H9 (cell line): Measurements from ENCODE around the gene TRNP1. TPM values are rescaled to one million over a fixed set of nuclear protein-coding genes. Genes with fewer than 3 reads are reported as not detected.

Source experiments
- DNase-seq: peaks from one replicate; pipeline ENCODE4 v3.0.0-alpha.2; 2017
- H2AFZ ChIP-seq: one replicate; pipeline ENCODE4 v1.6.1; 2013; ENCODE audit warnings: mild to moderate bottlenecking, low read length, control low read depth, moderate library complexity
- H2AK5ac ChIP-seq: 2 replicates; pipeline ENCODE4 v1.6.1; 2013; ENCODE audit warnings: low read length, control low read depth, mixed read lengths; ENCODE audit not compliant: insufficient read length
- H2BK120ac ChIP-seq: one replicate; pipeline ENCODE4 v1.6.1; 2013; ENCODE audit warnings: low read depth, mild to moderate bottlenecking, low read length, control low read depth, inconsistent platforms; ENCODE audit not compliant: poor library complexity, severe bottlenecking
- H2BK12ac ChIP-seq: 2 replicates; pipeline ENCODE4 v1.6.1; 2013; ENCODE audit warnings: low read length, control low read depth, mixed read lengths, low read depth; ENCODE audit not compliant: insufficient read length
- H2BK15ac ChIP-seq: 2 replicates; pipeline ENCODE4 v1.6.1; 2013; ENCODE audit warnings: low read depth, low read length, control low read depth
- H2BK20ac ChIP-seq: one replicate; pipeline ENCODE4 v1.6.1; 2013; ENCODE audit warnings: low read depth, mild to moderate bottlenecking, low read length, control low read depth, inconsistent platforms; ENCODE audit not compliant: poor library complexity, severe bottlenecking
- H2BK5ac ChIP-seq: 2 replicates; pipeline ENCODE4 v1.6.1; 2013; ENCODE audit warnings: low read length, control low read depth, mixed read lengths; ENCODE audit not compliant: insufficient read length
- H3K14ac ChIP-seq: 2 replicates; pipeline ENCODE4 v1.6.1; 2013; ENCODE audit warnings: low read length, control low read depth; ENCODE audit not compliant: insufficient read depth
- H3K18ac ChIP-seq: 2 replicates; pipeline ENCODE4 v1.6.1; 2013; ENCODE audit warnings: low read depth, mild to moderate bottlenecking, mixed read lengths, low read length, control low read depth; ENCODE audit not compliant: insufficient read length
- H3K23ac ChIP-seq: 2 replicates; pipeline ENCODE4 v1.6.1; 2013; ENCODE audit warnings: low read length, control low read depth, mixed read lengths, low read depth; ENCODE audit not compliant: insufficient read length
- H3K23me2 ChIP-seq: 2 replicates; pipeline ENCODE4 v1.6.1; 2013; ENCODE audit warnings: low read depth, mild to moderate bottlenecking, mixed read lengths, low read length, control low read depth; ENCODE audit not compliant: insufficient read length, poor library complexity, severe bottlenecking
- H3K27ac ChIP-seq: 2 replicates; pipeline ENCODE4 v1.5.1; 2013; ENCODE audit warnings: low read length, control low read depth, mixed read lengths, low read depth; ENCODE audit not compliant: insufficient read length
- H3K27me3 ChIP-seq: 2 replicates; pipeline ENCODE4 v1.6.1; 2013; ENCODE audit warnings: low read length, control low read depth, inconsistent platforms; ENCODE audit not compliant: insufficient read depth
- H3K4ac ChIP-seq: 2 replicates; pipeline ENCODE4 v1.6.1; 2013; ENCODE audit warnings: low read depth, mild to moderate bottlenecking, control low read depth, inconsistent platforms, low read length, moderate library complexity
- H3K4me1 ChIP-seq: 2 replicates; pipeline ENCODE4 v1.6.1; 2013; ENCODE audit warnings: low read length, control low read depth, inconsistent platforms; ENCODE audit not compliant: insufficient read depth
- H3K4me2 ChIP-seq: 2 replicates; pipeline ENCODE4 v1.6.1; 2013; ENCODE audit warnings: low read length, control low read depth, mixed read lengths; ENCODE audit not compliant: insufficient read length, insufficient read depth
- H3K56ac ChIP-seq: 2 replicates; pipeline ENCODE4 v1.6.1; 2013; ENCODE audit warnings: low read depth, mild to moderate bottlenecking, mixed read lengths, low read length, control low read depth; ENCODE audit not compliant: insufficient read length
- H3K79me1 ChIP-seq: 2 replicates; pipeline ENCODE4 v1.6.1; 2013; ENCODE audit warnings: low read depth, mild to moderate bottlenecking, moderate library complexity, low read length, control low read depth, inconsistent platforms; ENCODE audit not compliant: insufficient read depth, poor library complexity, severe bottlenecking
- H3K79me2 ChIP-seq: 2 replicates; pipeline ENCODE4 v1.6.1; 2013; ENCODE audit warnings: low read length, control low read depth, inconsistent platforms; ENCODE audit not compliant: insufficient read depth
- H3K9ac ChIP-seq: 2 replicates; pipeline ENCODE4 v1.6.1; 2013; ENCODE audit warnings: low read length, control low read depth, mixed read lengths; ENCODE audit not compliant: insufficient read length; ENCODE audit errors: extremely low read depth
- H3K9me3 ChIP-seq: one replicate; pipeline ENCODE4 v1.6.1; 2013; ENCODE audit warnings: low read depth, low read length, inconsistent platforms; ENCODE audit not compliant: control insufficient read depth
- H3T11ph ChIP-seq: one replicate; pipeline ENCODE4 v1.6.1; 2013; ENCODE audit warnings: mild to moderate bottlenecking, low read length, control low read depth, inconsistent platforms
- H4K20me1 ChIP-seq: one replicate; pipeline ENCODE4 v1.6.1; 2013; ENCODE audit not compliant: control insufficient read depth, insufficient read length, insufficient read depth
- H4K5ac ChIP-seq: 2 replicates; pipeline ENCODE4 v1.6.1; 2013; ENCODE audit warnings: low read depth, mild to moderate bottlenecking, mixed read lengths, low read length, control low read depth; ENCODE audit not compliant: insufficient read length
- H4K8ac ChIP-seq: replicated peaks from 2 replicates; pipeline ENCODE4 v1.6.1; 2013; ENCODE audit warnings: low read length, control low read depth, mixed read lengths, low read depth; ENCODE audit not compliant: insufficient read length
- H4K91ac ChIP-seq: 2 replicates; pipeline ENCODE4 v1.6.1; 2013; ENCODE audit warnings: low read depth, mild to moderate bottlenecking, moderate library complexity, mixed read lengths, low read length, control low read depth; ENCODE audit not compliant: insufficient read length
- H3K27ac Mint-ChIP-seq, 3 experiments: 2 replicates in 2 of 3; 3 replicates in 1 of 3; pipeline ENCODE4 v1.8.0; 2020 to 2021; ENCODE audit warnings: mixed read lengths in 3 of 3, mild to moderate bottlenecking in 1 of 3, moderate library complexity in 1 of 3
- H3K27me3 Mint-ChIP-seq: 2 replicates; pipeline ENCODE4 v1.8.0; 2021; ENCODE audit warnings: low read depth, mild to moderate bottlenecking, moderate library complexity, mixed read lengths
- H3K36me3 Mint-ChIP-seq, 3 experiments: 2 replicates in 2 of 3; 3 replicates in 1 of 3; pipeline ENCODE4 v1.8.0; 2020 to 2021; ENCODE audit warnings: low read depth in 3 of 3, mixed read lengths in 3 of 3; ENCODE audit not compliant: insufficient read depth in 1 of 3
- H3K4me1 Mint-ChIP-seq, 2 experiments: 2 replicates each; pipeline ENCODE4 v1.8.0; 2020; ENCODE audit warnings: mixed read lengths in 2 of 2
- H3K4me3 Mint-ChIP-seq, 2 experiments: 2 replicates in 1 of 2; 3 replicates in 1 of 2; pipeline ENCODE4 v1.8.0; 2020 to 2021; ENCODE audit warnings: mild to moderate bottlenecking in 2 of 2, mixed read lengths in 2 of 2, moderate library complexity in 1 of 2
- H3K9me3 Mint-ChIP-seq, 2 experiments: 2 replicates in 1 of 2; 3 replicates in 1 of 2; pipeline ENCODE4 v1.8.0; 2020; ENCODE audit warnings: mild to moderate bottlenecking in 2 of 2, mixed read lengths in 2 of 2, moderate library complexity in 1 of 2
- WGBS: extraction: QIAGEN DNeasy Blood & Tissue Kit; methylation state at CpG from one replicate; pipeline ENCODE4 v1.1.7; 2013; ENCODE audit warnings: missing lambda C conversion rate, low lambda C conversion rate, mixed read lengths; ENCODE audit not compliant: insufficient read length; ENCODE audit errors: extremely low coverage; 5-methylcytosine and 5-hydroxymethylcytosine counted together
- total RNA-seq: library from RNA; stranded (reverse); gene quantifications from 2 replicates; pipeline ENCODE4 v1.2.1, GENCODE V29; 2021
- TF ChIP-seq, protein P1 (sequence below): fragments of 200-600 bp; sonication (generic); conservative IDR thresholded peaks from 3 replicates; pipeline ENCODE4 v1.8.0; 2021; ENCODE audit warnings: antibody characterized with exemption, mild to moderate bottlenecking

TRNP1 gene
- total RNA-seq, 1 experiment from 2014 or later: 39.0 TPM

DNA sequence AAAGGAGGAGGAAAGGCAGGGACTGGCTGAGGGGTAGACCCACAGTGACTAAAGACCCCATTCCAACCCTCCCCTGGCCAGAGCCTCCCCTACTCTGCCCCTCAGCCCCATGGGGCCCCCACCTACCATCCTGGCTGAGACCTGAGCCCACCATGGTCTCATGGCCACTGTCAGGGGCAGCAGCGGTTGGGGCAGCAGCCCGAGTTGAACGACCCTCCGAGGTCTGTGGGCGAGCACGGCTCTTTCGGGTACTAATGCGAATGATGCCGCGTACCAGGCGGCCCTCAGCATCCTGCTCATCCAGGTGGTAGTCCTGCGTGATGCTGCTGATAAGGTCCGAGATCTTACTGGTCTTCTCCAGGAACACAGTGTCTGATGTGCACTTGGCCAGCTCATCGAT lies 42.3 kb upstream of the TRNP1 start:
- Histone ChIP-seq H3K4me2 (no peak overlapping the region), H2AK5ac (no peak overlapping the region), H4K8ac (no peak overlapping the region), H3K4ac (no peak overlapping the region), H4K5ac (no peak overlapping the region), H3K18ac (no peak overlapping the region), H4K20me1 (no peaks in the 10 kb centered on the region), H2BK120ac (no peak overlapping the region), H2BK15ac (no peak overlapping the region), H3K4me1 (no peaks in the 10 kb centered on the region), H3K79me1 (no peaks in the 10 kb centered on the region), H2BK20ac (no peak overlapping the region), H3K23me2 (no peaks in the 10 kb centered on the region), H3K27me3 (no peaks in the 10 kb centered on the region), H3K79me2 (no peaks in the 10 kb centered on the region), H4K91ac (no peak overlapping the region), H2AFZ (no peak overlapping the region), H2BK5ac (no peak overlapping the region), H3K27ac (no peak overlapping the region), H3K23ac (no peak overlapping the region), H3K9me3 (no peaks in the 10 kb centered on the region), H3T11ph (no peak overlapping the region), H2BK12ac (no peak overlapping the region), H3K14ac (no peak overlapping the region), H3K9ac (no peak overlapping the region), H3K56ac (no peak overlapping the region)
- peaks cover 12 to 48% (median 47%) of the 10 kb centered on the region in 3 experiments; a peak in 6 of 7 replicates for H3K36me3 Mint-ChIP-seq
- H3K27me3 Mint-ChIP-seq: no peaks in the 10 kb centered on the region
- no peak for DNase-seq
- H3K4me1 Mint-ChIP-seq: no peaks in the 10 kb centered on the region
- H3K27ac Mint-ChIP-seq: peak overlapping the region in 1 of 3 experiments; percentile 91; a peak in 2 of 7 replicates
- no peak overlapping the region for H3K4me3 Mint-ChIP-seq
- WGBS: no CpG with 5 or more reads among the region's 14 CpGs
- H3K9me3 Mint-ChIP-seq: no peaks in the 10 kb centered on the region
- TF ChIP-seq, protein P1, sequence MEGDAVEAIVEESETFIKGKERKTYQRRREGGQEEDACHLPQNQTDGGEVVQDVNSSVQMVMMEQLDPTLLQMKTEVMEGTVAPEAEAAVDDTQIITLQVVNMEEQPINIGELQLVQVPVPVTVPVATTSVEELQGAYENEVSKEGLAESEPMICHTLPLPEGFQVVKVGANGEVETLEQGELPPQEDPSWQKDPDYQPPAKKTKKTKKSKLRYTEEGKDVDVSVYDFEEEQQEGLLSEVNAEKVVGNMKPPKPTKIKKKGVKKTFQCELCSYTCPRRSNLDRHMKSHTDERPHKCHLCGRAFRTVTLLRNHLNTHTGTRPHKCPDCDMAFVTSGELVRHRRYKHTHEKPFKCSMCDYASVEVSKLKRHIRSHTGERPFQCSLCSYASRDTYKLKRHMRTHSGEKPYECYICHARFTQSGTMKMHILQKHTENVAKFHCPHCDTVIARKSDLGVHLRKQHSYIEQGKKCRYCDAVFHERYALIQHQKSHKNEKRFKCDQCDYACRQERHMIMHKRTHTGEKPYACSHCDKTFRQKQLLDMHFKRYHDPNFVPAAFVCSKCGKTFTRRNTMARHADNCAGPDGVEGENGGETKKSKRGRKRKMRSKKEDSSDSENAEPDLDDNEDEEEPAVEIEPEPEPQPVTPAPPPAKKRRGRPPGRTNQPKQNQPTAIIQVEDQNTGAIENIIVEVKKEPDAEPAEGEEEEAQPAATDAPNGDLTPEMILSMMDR: no peak
